ENCODE data around the gene PPM1B.

DNA sequence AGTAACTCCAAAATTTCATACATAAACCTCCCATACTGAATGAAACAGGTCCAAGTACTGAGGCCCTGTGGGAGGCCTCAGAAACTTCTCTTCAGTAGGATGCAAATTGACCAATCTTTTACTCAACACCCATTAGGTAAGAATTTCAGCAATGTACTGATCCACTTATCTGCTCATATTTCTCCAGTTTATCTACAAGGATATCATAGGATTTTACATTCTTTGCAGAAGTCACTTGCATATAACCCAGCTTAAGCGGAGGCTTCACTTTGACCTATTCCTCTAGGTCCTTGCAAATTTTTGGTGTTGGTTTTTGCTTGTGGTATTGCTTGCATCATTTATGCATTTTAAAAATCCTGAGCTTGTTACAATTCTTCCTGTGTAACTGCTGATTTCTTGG lies 77.8 kb downstream of the PPM1B start:
- no peak for TF ChIP-seq EZH2phosphoT487 (IDR thresholded peaks at IDR 0.05; ENCODE audit: insufficient read depth, low read depth)
- no peak for TF ChIP-seq EZH2 (IDR thresholded peaks at IDR 0.05; ENCODE audit: insufficient read depth, poor library complexity, severe bottlenecking)

All from GM23248 (cell line).